GM21381 (cell line): ENCODE results near the gene UGP2.

Experiments
- ATAC-seq: cut with Tn5 transposase; IDR thresholded peaks from one replicate; pipeline ENCODE4 v1.9.1; 2021; ENCODE audit warnings: mild to moderate bottlenecking, moderate library complexity; ENCODE audit not compliant: unreplicated experiment

UGP2 gene

GRCh38 chr2:63862806-63863205 lies 21.1 kb downstream of the UGP2 start:
- ATAC-seq = no peak

- no peak for ATAC-seq
These were observed 22.0 kb downstream of the UGP2 start for GRCh38 chr2:63863707-63864106.

- no peak for ATAC-seq
These were observed 23.6 kb downstream of the UGP2 start for GRCh38 chr2:63865159-63865799.

GRCh38 chr2:63866009-63866709 lies 24.5 kb downstream of the UGP2 start:
- no peak for ATAC-seq

- ATAC-seq = no peak
These were observed 29.0 kb downstream of the UGP2 start for GRCh38 chr2:63870679-63871078.

- no peak for ATAC-seq
These were observed 30.2 kb downstream of the UGP2 start for GRCh38 chr2:63871864-63872263.

GRCh38 chr2:63872571-63873328 lies 31.1 kb downstream of the UGP2 start:
- ATAC-seq = no peak

GRCh38 chr2:63874204-63875130 lies 32.8 kb downstream of the UGP2 start:
- ATAC-seq = no peak

- no peak for ATAC-seq
These were observed 33.4 kb downstream of the UGP2 start for GRCh38 chr2:63875131-63875527.

- no peak for ATAC-seq
These were observed 34.0 kb downstream of the UGP2 start for GRCh38 chr2:63875559-63876245.

- no peak for ATAC-seq
These were observed 34.6 kb downstream of the UGP2 start for GRCh38 chr2:63876311-63876710.

- ATAC-seq = no peak
These were observed 36.8 kb downstream of the UGP2 start for GRCh38 chr2:63878486-63878885.

- ATAC-seq = no peak
These were observed 38.3 kb downstream of the UGP2 start for GRCh38 chr2:63879876-63880433.

- ATAC-seq = no peak
These were observed 38.9 kb downstream of the UGP2 start for GRCh38 chr2:63880625-63881024.

GRCh38 chr2:63881205-63881604 lies 39.5 kb downstream of the UGP2 start:
- ATAC-seq = no peak

- no peak for ATAC-seq
These were observed 40.9 kb downstream of the UGP2 start for GRCh38 chr2:63882395-63883105.

GRCh38 chr2:63886445-63886844 lies 44.7 kb downstream of the UGP2 start:
- ATAC-seq = no peak

- ATAC-seq = no peak
These were observed 46.4 kb downstream of the UGP2 start for GRCh38 chr2:63888053-63888452.
